ENCODE results near the gene METTL9. TPM values are rescaled to one million over a fixed set of nuclear protein-coding genes. Genes with fewer than 3 reads are reported as not detected.
A peak's percentile ranks its signal among the peaks of the same experiment; 100 is the strongest.
"Not testable (repeated sequence)": the region's sequence is repeated elsewhere in the genome, so short reads cannot be mapped to it uniquely, and the experiment has no call there.

METTL9 gene
- total and polyA plus RNA-seq, 2 experiments from 2014 or later = 112 to 229 TPM

DNA sequence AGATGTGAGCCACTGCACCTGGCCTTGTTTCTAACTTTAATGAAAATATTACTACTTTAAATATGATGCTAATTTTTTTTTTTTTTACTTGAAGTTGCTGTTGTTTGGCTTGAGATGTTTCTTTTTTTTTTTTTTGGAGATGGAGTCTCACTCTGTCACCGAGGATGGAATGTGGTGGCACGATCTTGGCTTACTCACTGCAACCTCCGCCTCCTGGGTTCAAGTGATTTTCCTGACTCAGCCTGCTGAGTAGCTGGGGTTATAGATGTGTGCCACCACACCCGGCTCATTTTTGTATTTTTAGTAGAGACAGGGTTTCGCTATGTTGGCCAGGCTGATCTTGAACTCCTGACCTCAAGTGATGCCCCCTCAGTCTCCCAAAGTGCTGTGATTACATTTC is 29.4 kb downstream of the METTL9 start:
- no peak overlapping the region for H3K4me2 ChIP-seq
- 95% methylated on average over 5 of the region's 5 CpGs for WGBS (ENCODE audit: low lambda C conversion rate, missing lambda C conversion rate)
- H2AFZ ChIP-seq = no peak overlapping the region

DNA sequence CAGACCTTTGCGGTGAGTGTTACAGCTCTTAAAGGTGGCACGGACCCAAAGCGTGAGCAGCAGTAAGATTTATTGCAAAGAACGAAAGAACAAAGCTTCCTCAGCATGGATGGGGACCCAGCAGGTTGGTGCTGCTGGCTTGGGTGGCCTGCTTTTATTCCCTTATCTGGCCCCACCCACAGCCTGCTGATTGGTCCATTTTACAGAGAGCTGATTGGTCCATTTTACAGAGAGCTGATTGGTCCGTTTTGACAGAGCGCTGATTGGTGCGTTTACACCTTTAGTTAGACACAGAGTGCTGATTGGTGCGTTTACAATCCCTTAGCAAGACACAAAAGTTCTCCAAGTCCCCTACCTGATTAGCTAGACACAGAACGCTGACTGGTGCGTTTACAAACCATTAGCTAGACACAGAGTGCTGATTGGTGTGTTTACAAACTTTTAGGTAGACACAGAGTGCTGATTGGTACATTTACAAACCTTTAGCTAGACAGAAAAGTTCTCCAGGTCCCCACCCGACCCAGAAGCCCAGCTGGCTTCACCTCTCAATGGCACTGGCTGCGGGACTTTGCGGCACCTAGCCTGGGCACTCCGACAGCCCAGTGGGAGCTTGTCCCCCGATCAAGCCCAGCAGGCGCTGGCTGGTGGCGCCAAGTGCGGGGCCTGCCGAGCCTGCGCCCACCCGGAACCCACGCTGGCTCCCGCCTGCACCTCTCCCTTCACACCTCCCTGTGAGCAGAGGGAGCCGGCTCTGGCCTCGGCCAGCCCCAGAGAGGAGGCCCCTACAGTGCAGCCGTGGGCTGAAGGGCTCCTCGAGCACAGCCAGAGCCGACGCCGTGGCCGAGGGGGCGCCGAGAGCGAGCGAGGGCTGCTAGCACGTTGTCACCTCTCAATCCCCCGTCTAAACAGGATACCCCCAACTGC is 30.5 kb downstream of the METTL9 start:
- H3K9me2 ChIP-seq (replicated peaks; ENCODE audit: insufficient read depth); H3K36me3 ChIP-seq (replicated peaks; ENCODE audit: insufficient read depth, low read depth); H3K9me3 ChIP-seq (ENCODE audit: low read depth); H2AFZ ChIP-seq; H3K27me3 ChIP-seq; H3K27ac ChIP-seq; DNase-seq (ENCODE audit: low spot score); H3K4me2 ChIP-seq; H3K4me3 ChIP-seq; H4K20me1 ChIP-seq (ENCODE audit: insufficient read depth, poor library complexity, severe bottlenecking): not testable (repeated sequence)
- WGBS (ENCODE audit: low lambda C conversion rate, missing lambda C conversion rate) = 98% methylated on average over 37 of the region's 37 CpGs
- Histone ChIP-seq H3K79me2 (peaks cover 15% of the 10 kb centered on the region), H3K4me1 (ENCODE audit: insufficient read depth) (peaks cover 12% of the 10 kb centered on the region)

More for the DNA sequence above, 29.4 kb downstream of the METTL9 start:
- Histone ChIP-seq H3K27ac (no peak overlapping the region), H3K9me3 (ENCODE audit: low read depth) (no peaks in the 10 kb centered on the region), H3K79me2 (peaks cover 18% of the 10 kb centered on the region), H3K4me3 (no peak overlapping the region), H3K9me2 (replicated peaks; ENCODE audit: insufficient read depth) (no peaks in the 10 kb centered on the region), H3K27me3 (no peaks in the 10 kb centered on the region), H3K36me3 (replicated peaks; ENCODE audit: insufficient read depth, low read depth) (no peaks in the 10 kb centered on the region), H3K4me1 (ENCODE audit: insufficient read depth) (peaks cover 12% of the 10 kb centered on the region), H4K20me1 (ENCODE audit: insufficient read depth, poor library complexity, severe bottlenecking) (no peaks in the 10 kb centered on the region)
- no peak for DNase-seq (ENCODE audit: low spot score)
- TF ChIP-seq EZH2 (IDR thresholded peaks at IDR 0.05; ENCODE audit: borderline replicate concordance) = no peak
- TF ChIP-seq, protein P1, sequence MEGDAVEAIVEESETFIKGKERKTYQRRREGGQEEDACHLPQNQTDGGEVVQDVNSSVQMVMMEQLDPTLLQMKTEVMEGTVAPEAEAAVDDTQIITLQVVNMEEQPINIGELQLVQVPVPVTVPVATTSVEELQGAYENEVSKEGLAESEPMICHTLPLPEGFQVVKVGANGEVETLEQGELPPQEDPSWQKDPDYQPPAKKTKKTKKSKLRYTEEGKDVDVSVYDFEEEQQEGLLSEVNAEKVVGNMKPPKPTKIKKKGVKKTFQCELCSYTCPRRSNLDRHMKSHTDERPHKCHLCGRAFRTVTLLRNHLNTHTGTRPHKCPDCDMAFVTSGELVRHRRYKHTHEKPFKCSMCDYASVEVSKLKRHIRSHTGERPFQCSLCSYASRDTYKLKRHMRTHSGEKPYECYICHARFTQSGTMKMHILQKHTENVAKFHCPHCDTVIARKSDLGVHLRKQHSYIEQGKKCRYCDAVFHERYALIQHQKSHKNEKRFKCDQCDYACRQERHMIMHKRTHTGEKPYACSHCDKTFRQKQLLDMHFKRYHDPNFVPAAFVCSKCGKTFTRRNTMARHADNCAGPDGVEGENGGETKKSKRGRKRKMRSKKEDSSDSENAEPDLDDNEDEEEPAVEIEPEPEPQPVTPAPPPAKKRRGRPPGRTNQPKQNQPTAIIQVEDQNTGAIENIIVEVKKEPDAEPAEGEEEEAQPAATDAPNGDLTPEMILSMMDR (IDR thresholded peaks at IDR 0.05; ENCODE audit: poor library complexity) = no peak
- no peak for TF ChIP-seq EZH2phosphoT487 (IDR thresholded peaks at IDR 0.05; ENCODE audit: low read depth, severe bottlenecking, unreplicated experiment)

DNA sequence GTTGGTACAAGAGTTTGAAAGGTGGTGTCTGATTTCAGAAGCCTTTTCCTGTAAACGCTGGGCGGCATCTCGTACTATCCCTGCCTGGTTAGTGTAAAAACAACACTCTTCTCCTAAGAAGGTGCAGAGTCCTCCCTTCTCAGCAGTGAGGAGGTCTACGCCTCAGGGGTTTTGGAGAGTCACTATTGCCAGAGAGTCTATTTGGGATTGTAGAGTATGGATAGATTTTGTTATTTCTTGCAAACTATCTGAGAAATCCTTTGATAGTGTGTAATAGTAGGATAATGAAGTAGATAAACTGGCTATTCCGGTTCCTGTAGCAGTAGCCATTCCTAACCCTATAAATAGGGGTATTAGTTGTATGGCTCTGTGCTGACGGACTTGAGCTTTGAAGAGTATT is 31.5 kb downstream of the METTL9 start:
- 64% methylated on average over 6 of the region's 6 CpGs for WGBS (ENCODE audit: low lambda C conversion rate, missing lambda C conversion rate)
- not testable (repeated sequence) for H4K20me1 ChIP-seq (ENCODE audit: insufficient read depth, poor library complexity, severe bottlenecking)

DNA sequence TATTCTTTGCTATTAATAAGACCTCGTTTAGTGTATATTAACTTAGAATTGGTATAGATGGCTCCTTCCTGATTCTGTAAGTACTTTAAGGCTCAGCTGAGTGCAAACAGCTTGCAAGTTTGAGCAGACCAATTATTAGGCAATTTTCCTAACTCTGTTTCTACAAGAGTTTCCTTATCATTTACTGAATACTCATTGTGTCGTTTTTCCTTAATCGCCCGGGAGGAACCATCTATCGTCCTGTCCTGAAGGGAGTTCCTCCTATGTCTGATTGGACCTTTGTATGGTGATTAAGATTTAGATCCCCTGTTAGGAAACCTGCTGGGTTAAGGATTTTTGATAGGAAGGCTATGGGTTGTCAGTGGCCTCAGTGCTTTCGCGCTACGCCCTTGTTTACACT is 32.0 kb downstream of the METTL9 start:
- H3K9me3 ChIP-seq (ENCODE audit: low read depth); H3K36me3 ChIP-seq (replicated peaks; ENCODE audit: insufficient read depth, low read depth); H3K9me2 ChIP-seq (replicated peaks; ENCODE audit: insufficient read depth); H3K4me3 ChIP-seq; H2AFZ ChIP-seq; H3K27me3 ChIP-seq; DNase-seq (ENCODE audit: low spot score); H3K4me1 ChIP-seq (ENCODE audit: insufficient read depth); H4K20me1 ChIP-seq (ENCODE audit: insufficient read depth, poor library complexity, severe bottlenecking): not testable (repeated sequence)
- Histone ChIP-seq H3K4me2 (peak overlapping the region; percentile 62), H3K79me2 (peaks cover 15% of the 10 kb centered on the region), H3K27ac (peak overlapping the region; percentile 53)
- 48% methylated on average over 8 of the region's 8 CpGs for WGBS (ENCODE audit: low lambda C conversion rate, missing lambda C conversion rate)

More for the DNA sequence above, 31.5 kb downstream of the METTL9 start:
- H3K4me1 ChIP-seq (ENCODE audit: insufficient read depth) = peaks cover 11% of the 10 kb centered on the region
- H2AFZ ChIP-seq; H3K9me3 ChIP-seq (ENCODE audit: low read depth); H3K36me3 ChIP-seq (replicated peaks; ENCODE audit: insufficient read depth, low read depth); H3K4me3 ChIP-seq; H3K27me3 ChIP-seq; H3K9me2 ChIP-seq (replicated peaks; ENCODE audit: insufficient read depth); DNase-seq (ENCODE audit: low spot score): not testable (repeated sequence)
- H3K27ac ChIP-seq = peak overlapping the region; percentile 53
- H3K79me2 ChIP-seq = peaks cover 15% of the 10 kb centered on the region
- H3K4me2 ChIP-seq = peak overlapping the region; percentile 62

DNA sequence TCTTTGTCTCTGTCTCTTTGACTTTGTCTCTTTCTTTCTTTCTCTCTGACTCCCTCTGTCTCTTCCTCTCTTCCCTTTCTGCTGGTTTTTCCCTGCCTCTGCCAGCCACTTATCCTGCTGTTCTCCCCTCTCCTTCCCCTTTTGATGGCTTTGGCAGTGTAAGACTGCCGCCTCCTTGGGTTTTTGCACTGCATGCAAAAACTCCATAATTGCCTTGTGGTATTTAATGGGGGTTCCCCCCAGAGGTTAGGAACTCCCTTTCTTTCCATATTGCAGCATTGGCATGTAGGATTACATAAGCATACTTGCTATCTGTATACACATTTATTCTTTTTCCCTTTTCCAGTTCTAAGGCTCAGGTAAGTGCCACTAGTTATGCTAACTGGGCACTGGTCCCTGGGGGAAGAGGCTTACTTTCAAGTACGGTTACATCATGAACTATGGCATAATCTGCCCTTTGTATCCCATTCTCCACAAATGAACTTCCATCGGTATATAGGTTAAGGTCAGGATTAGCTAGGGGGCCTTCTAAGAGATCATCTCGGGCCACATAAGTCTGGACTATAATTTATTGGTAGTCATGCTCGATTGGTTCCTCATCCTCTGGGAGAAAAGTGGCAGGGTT is 32.7 kb downstream of the METTL9 start:
- H3K4me1 ChIP-seq (ENCODE audit: insufficient read depth); H3K4me3 ChIP-seq; H3K36me3 ChIP-seq (replicated peaks; ENCODE audit: insufficient read depth, low read depth); H4K20me1 ChIP-seq (ENCODE audit: insufficient read depth, poor library complexity, severe bottlenecking); H3K27me3 ChIP-seq; DNase-seq (ENCODE audit: low spot score); H3K9me2 ChIP-seq (replicated peaks; ENCODE audit: insufficient read depth); H3K9me3 ChIP-seq (ENCODE audit: low read depth); H2AFZ ChIP-seq: not testable (repeated sequence)
- H3K4me2 ChIP-seq = peak overlapping the region; percentile 62
- peak overlapping the region; percentile 53 for H3K27ac ChIP-seq
- peaks cover 15% of the 10 kb centered on the region for H3K79me2 ChIP-seq
- 93% methylated on average over 5 of the region's 5 CpGs for WGBS (ENCODE audit: low lambda C conversion rate, missing lambda C conversion rate)

Data from hepatocyte (in vitro differentiated cells).